Thyroid gland (tissue), 4 donors: ENCODE measurements around the gene SLC35F3.

Experiments
- POLR2A ChIP-seq, 2 donors: fragments of 450-650 bp; IDR thresholded peaks; one replicate each; pipeline ENCODE4 v1.6.1; 2017; ENCODE audit warnings: antibody characterized with exemption in 2 of 2, mild to moderate bottlenecking in 2 of 2, moderate library complexity in 1 of 2
- TF ChIP-seq, protein P1 (sequence below), 6 experiments: fragments of 200-600 bp in 3 of 6; fragments of 450-650 bp in 3 of 6; sonication (generic) in 3 of 6; IDR thresholded peaks; one replicate each; pipeline ENCODE4 v1.5.1; 2016 to 2019; ENCODE audit warnings: antibody characterized with exemption in 6 of 6, mild to moderate bottlenecking in 2 of 6, inconsistent platforms in 1 of 6, moderate library complexity in 1 of 6

DNA sequence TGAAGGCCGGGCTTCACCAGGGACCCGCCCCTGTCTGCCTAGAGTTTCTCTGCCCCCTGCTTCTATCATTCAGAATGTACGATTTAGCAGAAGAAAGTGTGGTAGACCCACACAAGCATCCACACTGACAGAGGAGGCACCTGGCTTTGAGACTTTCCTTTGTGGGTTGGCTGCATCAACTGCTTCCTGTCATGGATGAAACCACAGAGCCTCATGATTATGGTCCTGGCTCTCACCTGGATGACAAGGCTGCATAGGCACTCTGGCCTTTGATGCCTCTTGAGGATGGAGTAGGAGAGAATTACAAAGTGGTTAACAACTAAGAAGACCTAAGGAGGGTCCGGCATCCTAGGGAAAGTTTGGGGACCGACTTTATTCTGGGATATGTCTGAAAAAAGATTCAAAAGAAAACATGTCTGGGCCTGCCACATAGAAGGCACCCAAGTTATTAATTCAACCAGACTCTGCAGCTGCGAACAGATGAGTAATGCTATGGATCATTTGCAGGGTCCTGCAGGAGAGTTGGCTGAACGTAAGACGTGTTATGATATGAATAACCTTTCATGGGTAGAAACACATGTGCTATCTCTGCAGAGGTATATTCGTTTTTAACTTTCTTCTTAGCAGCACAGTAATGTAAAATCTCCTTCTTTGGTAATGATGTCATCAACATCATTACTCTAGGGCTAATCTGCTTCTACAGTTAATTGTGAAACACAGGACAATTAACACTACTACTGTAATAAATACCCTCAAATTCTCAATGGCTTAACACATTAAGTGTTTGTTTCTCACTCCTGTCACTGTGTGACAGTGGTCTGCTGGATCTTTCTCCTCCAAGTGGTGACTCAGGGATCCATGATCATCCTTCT lies 136.2 kb downstream of the SLC35F3 start:
- TF ChIP-seq, protein P1, sequence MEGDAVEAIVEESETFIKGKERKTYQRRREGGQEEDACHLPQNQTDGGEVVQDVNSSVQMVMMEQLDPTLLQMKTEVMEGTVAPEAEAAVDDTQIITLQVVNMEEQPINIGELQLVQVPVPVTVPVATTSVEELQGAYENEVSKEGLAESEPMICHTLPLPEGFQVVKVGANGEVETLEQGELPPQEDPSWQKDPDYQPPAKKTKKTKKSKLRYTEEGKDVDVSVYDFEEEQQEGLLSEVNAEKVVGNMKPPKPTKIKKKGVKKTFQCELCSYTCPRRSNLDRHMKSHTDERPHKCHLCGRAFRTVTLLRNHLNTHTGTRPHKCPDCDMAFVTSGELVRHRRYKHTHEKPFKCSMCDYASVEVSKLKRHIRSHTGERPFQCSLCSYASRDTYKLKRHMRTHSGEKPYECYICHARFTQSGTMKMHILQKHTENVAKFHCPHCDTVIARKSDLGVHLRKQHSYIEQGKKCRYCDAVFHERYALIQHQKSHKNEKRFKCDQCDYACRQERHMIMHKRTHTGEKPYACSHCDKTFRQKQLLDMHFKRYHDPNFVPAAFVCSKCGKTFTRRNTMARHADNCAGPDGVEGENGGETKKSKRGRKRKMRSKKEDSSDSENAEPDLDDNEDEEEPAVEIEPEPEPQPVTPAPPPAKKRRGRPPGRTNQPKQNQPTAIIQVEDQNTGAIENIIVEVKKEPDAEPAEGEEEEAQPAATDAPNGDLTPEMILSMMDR (IDR thresholded peaks at IDR 0.05), result no peak
- no peak for TF ChIP-seq POLR2A (IDR thresholded peaks at IDR 0.05)
